Thymus (tissue), 11 donors: ENCODE data around the gene TP73. TPM values are rescaled to one million over a fixed set of nuclear protein-coding genes. Genes with fewer than 3 reads are reported as not detected.

Experiments
- DNase-seq, 9 donors: peaks; one replicate each; pipeline ENCODE4 v3.0.0-alpha.2; 2013; ENCODE audit warnings: low spot score in 9 of 9, low read depth in 6 of 9, missing footprints in 1 of 9
- H3K27ac ChIP-seq, 2 donors: one replicate each; pipeline ENCODE4 v1.5.1; 2013; ENCODE audit warnings: control low read depth in 1 of 2, low read depth in 1 of 2, low read length in 1 of 2, mild to moderate bottlenecking in 1 of 2, moderate library complexity in 1 of 2
- H3K27me3 ChIP-seq, 2 donors: one replicate each; pipeline ENCODE4 v1.5.1; 2013; ENCODE audit warnings: low read length in 1 of 2; ENCODE audit not compliant: control insufficient read depth in 2 of 2, insufficient read depth in 1 of 2
- H3K36me3 ChIP-seq, 2 donors: one replicate each; pipeline ENCODE4 v1.5.1; 2013; ENCODE audit warnings: low read length in 1 of 2, mild to moderate bottlenecking in 1 of 2, moderate library complexity in 1 of 2; ENCODE audit not compliant: control insufficient read depth in 2 of 2, insufficient read depth in 2 of 2
- H3K4me1 ChIP-seq, 2 donors: one replicate each; pipeline ENCODE4 v1.5.1; 2013; ENCODE audit warnings: low read length in 2 of 2; ENCODE audit not compliant: control insufficient read depth in 2 of 2, insufficient read depth in 2 of 2
- H3K4me3 ChIP-seq, 2 donors: one replicate each; pipeline ENCODE4 v1.5.1; 2013; ENCODE audit warnings: low read length in 2 of 2, control low read depth in 1 of 2, mild to moderate bottlenecking in 1 of 2
- H3K9me3 ChIP-seq, 2 donors: one replicate each; pipeline ENCODE4 v1.5.1; 2013; ENCODE audit warnings: low read length in 1 of 2, mild to moderate bottlenecking in 1 of 2; ENCODE audit not compliant: control insufficient read depth in 2 of 2, insufficient read depth in 1 of 2
- WGBS: extraction: QIAGEN DNeasy Blood & Tissue Kit; methylation state at CpG from one replicate; pipeline ENCODE4 v1.1.7; 2013; 5-methylcytosine and 5-hydroxymethylcytosine counted together
- polyA plus RNA-seq: library from polyadenylated mRNA; stranded (reverse); fragments of 200-250 nt; gene quantifications from one replicate; pipeline ENCODE4 v1.2.3, GENCODE V29; 2013
- total RNA-seq: library from RNA; stranded (reverse); fragments of 120-200 nt; gene quantifications from one replicate; pipeline ENCODE4 v1.2.4, GENCODE V29; 2013
- donor health status: healthy.

TP73 gene
- total and polyA plus RNA-seq, 2 donors: 2.6 to 2.9 TPM

DNA sequence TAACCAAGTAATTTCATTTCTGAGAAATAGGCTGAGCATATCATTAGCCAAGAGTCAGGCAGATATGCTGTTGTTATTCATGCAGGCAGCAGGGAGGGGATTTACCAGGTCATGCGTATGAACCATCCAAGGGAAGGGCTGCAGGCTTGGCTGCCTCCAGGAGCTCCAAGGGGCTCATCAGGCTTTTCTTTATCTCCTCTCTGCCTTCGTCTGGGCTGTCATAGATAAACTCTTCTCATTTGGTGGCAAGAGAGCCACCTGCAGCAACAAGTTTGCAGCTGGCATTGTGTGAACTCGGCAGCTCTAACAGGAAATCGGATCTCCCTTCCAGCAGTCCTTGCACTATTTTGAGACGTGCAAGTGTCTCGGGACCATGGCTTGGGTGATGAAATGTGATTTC is 107.5 kb downstream of the TP73 start:
- 74% methylated on average over 6 of the region's 6 CpGs for WGBS
- peaks cover 0 to 2% of the 10 kb centered on the region in 2 donors for H3K27me3 ChIP-seq
- no peaks in the 10 kb centered on the region for H3K9me3 ChIP-seq
- no peaks in the 10 kb centered on the region for H3K36me3 ChIP-seq
- DNase-seq: no peak
- no peak overlapping the region for H3K27ac ChIP-seq
- no peaks in the 10 kb centered on the region for H3K4me1 ChIP-seq
- H3K4me3 ChIP-seq: no peak overlapping the region

DNA sequence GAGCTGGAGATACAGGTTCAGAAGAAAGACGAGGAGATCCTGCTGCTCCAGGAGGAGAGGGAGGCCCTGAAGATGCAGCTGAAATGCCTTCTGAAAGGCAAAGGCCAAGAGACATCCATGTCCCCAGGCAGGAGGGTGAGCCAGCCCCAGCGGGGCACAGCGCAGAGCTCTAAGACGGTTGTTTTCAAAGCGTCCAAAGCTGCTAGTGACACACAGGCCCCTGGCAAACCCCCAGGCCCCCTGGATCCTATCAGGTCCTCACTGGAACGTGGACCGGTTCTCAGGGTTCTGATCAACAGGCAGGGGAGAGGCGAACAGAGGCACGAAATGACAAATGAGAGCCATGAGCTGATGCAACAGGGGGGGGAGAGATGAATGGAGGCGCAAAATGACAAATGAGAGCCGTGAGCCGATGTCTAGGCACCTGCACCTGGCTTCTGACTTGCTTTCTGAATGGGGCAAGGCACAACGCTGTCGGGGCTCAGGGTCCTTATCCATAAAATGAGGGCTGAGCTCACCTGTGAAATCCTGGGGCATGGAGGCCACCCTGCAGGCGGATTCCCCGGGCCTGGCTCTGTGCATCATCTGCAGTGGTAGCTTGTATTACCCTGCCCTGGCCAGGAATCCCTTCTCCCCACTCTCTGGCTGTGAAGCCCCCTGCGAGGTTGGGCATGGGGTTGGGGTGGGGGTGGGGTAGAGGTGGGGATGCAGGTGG is 109.1 kb downstream of the TP73 start:
- H3K9me3 ChIP-seq: no peaks in the 10 kb centered on the region
- peaks cover 0 to 2% of the 10 kb centered on the region in 2 donors for H3K27me3 ChIP-seq
- H3K4me3 ChIP-seq: no peak overlapping the region
- H3K4me1 ChIP-seq: no peaks in the 10 kb centered on the region
- 91% methylated on average over 17 of the region's 17 CpGs for WGBS
- no peak overlapping the region for H3K27ac ChIP-seq
- DNase-seq: no peak
- H3K36me3 ChIP-seq: no peaks in the 10 kb centered on the region

DNA sequence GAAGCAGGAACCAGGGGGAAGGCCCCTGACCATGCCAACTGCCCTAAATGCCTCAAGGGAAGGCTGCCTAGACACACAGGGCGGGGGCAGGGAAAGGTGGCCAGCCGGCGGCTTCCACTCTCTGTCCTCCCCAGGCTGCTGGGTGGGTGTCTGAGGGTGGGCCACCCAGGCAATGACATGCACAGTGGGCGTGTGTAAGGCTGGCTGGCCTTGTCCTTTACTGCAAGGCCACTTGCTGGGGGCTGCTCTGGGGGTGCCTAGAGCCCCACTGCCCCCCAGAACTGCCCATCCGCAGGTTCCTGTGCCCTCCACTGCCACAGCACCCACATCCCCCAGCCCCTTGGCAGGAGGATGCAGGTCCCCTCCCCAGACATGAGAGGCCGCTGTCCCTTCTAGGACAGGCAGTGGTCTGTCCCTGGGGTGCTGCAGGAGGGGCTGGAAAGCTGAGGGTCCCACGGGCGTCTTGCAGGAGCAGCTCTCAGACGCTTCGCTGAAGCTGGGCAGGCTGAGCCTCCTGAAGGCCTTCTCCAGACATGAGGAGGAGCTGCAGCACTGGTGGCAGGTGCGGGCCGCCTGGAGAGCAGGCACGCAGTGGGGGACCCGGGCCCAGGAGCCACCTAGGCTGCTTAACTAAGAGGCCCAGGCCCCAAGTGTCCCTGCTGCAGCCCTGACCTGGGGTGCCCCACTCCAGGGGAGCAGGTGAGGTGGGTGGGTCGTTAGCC is 110.0 kb downstream of the TP73 start:
- Histone ChIP-seq H3K27me3 (peaks cover 0 to 2% of the 10 kb centered on the region in 2 donors), H3K9me3 (no peaks in the 10 kb centered on the region)
- WGBS: 91% methylated on average over 15 of the region's 15 CpGs

DNA sequence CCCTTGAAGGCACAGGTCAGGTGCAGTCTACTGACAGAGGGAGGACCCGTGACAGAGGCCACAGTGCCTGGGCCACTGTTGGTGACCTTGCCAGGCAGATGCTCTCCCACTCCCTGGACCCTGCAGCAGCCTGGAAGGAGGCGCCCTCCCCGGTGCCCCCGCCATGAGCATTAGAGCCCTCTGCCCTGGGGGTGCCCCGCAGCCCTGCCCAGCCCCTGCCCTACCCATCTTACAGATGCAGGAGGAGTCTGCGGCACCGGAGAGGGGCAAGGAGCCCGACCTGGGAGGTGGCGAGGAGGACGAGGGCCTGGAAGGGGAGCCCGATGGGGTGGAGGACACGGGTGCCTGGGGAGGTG is 110.5 kb downstream of the TP73 start:
- Histone ChIP-seq H3K27ac (no peak overlapping the region), H3K27me3 (peaks cover 0 to 2% of the 10 kb centered on the region in 2 donors), H3K36me3 (no peaks in the 10 kb centered on the region), H3K4me1 (no peaks in the 10 kb centered on the region), H3K9me3 (no peaks in the 10 kb centered on the region), H3K4me3 (no peak overlapping the region)
- WGBS: 88% methylated on average over 12 of the region's 12 CpGs
- DNase-seq: no peak

More for the DNA sequence above, 110.0 kb downstream of the TP73 start:
- Histone ChIP-seq H3K36me3 (no peaks in the 10 kb centered on the region), H3K27ac (no peak overlapping the region), H3K4me1 (no peaks in the 10 kb centered on the region), H3K4me3 (no peak overlapping the region)
- no peak for DNase-seq

DNA sequence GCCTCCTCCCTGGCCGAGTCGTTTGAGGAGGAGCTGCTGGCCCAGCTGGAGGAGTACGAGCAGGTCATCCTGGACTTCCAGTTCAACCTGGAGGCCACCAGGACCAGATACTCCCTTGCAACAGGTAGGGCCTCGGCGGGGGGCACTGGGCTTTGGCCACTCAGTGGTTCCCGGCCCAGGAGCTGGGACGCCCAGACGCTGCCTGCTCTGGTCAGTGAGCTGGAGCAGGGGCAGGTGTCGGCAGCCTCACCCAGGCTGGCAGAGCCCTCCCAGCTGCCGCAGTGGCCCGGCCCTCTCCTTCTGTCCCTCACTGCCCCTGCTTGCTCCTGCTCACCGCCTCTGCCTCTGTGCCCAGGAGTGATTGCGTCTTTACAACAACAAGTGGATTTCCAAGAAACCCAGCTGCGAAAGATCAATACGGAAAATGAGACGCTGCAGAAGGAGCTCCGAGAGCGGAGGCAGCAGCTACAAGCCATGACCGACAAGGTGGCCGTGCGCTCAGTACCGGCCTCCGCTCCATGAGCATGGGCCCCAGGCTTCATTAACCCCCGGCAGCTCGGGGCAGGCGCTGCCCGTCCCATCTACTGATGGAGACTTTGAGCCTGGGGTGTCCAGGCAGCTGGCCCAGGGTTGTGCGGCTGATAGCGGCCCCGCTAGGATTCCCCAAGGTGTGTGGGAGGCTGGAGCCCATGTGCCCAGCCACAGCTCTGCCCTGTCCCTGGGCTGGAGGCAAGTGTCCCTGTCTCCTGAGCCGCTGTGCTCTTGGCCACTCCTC is 111.2 kb downstream of the TP73 start:
- no peak for DNase-seq
- Histone ChIP-seq H3K9me3 (no peaks in the 10 kb centered on the region), H3K27me3 (peaks cover 0 to 2% of the 10 kb centered on the region in 2 donors), H3K27ac (no peak overlapping the region), H3K4me3 (no peak overlapping the region), H3K36me3 (no peaks in the 10 kb centered on the region), H3K4me1 (no peaks in the 10 kb centered on the region)
- WGBS: 94% methylated on average over 31 of the region's 31 CpGs

DNA sequence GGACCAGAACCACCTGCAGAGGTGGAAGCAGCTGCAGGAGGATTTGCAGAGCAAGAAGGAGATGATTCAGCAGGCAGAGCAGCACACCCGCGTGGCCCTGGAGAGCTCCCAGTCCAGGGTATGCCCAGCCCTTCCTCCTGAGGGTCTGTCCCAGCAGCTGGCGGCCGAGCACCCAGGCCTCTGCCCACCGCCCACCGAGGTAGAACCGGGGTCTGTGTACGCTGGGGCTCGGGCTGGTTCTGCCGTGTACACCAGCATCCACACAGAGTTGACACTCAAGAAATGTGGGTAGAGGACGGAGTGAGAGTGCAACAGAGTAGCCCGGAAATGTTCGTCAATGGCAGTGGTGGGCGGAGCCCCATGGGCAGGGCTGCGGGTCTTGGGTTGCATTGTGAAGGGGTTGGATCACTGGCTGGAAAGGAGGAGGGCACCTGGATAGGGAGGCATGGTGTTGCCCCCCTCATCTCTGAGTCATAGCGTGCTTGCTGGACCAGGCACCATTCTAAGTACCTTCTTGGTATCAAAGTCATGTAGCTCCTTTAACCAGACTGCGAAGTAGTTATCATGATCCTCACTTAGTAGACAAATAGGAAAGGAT is 115.1 kb downstream of the TP73 start:
- Histone ChIP-seq H3K27me3 (peaks cover 12 to 25% of the 10 kb centered on the region in 2 donors), H3K4me1 (peaks cover 11% of the 10 kb centered on the region in 2 donors), H3K9me3 (no peaks in the 10 kb centered on the region), H3K36me3 (no peaks in the 10 kb centered on the region), H3K27ac (no peak overlapping the region), H3K4me3 (no peak overlapping the region)
- WGBS: 95% methylated on average over 17 of the region's 17 CpGs
- DNase-seq: no peak

DNA sequence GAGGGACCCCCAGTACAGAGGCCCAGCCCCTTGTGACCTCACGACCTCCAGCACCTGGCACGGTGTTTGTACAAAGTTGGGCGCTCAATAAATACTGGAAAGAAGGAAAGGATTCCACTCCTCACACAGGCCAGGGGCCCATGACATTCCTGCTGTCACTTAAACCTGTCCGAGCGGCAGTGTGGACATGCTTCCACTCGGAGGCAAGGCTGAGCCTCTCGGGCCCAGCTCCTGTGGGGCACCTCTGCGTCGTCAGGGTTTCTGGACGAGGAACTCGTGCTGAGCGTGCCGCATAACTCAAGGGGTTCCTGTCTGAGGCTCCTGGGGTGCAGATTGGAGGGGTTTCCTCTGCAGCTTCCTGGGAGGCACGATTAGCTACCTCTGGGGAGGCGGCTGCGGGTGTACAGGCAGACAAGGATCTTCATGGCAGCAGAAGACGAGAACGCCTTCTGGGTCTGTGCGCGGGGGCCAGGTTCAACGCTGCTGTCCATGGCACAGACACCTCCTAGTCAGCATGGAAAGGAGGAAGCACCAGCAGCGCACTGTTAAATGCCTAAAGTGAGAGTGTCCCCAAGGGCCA is 116.6 kb downstream of the TP73 start:
- Histone ChIP-seq H3K27me3 (peaks cover 17 to 36% of the 10 kb centered on the region in 2 donors), H3K9me3 (no peaks in the 10 kb centered on the region), H3K36me3 (no peaks in the 10 kb centered on the region), H3K4me1 (peaks cover 11% of the 10 kb centered on the region in 2 donors), H3K4me3 (no peak overlapping the region), H3K27ac (no peak overlapping the region)
- WGBS: 80% methylated on average over 22 of the region's 22 CpGs
- DNase-seq: no peak

DNA sequence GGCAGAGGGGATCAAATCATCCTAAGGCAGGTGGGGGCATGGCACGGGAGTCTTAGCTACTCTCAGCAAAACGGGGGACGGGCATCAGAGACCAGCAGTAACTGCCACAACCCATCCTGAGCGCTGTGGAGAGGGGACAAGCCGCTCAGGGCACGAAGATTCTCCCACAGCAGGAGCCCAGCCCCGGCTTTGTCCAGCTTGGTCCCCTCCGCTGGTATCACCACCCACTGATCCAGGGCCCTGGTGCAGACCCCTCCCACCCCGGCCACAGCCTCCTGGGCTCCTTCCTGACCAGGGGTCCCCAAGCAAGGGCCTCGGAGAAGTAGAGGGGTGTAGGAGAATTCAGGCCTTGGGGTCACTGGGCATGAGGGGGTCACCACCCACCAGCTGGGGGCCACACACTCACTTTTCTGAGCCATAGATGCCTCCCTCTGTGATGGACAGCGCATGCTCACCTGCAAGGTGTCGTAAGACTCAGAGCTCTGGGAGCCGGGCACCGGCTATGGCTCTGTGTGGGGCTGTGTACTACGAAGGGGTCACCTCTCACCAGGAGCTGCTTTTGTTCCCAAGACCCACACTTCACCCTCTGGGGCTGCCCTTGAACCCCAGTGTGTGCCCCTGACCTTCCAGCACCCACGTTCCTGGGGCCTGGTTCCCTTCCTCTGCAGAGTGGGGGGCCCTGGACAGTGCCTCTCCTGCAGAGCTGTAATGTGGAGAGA is 117.9 kb downstream of the TP73 start:
- Histone ChIP-seq H3K36me3 (no peaks in the 10 kb centered on the region), H3K4me1 (peaks cover 11% of the 10 kb centered on the region in 2 donors), H3K4me3 (no peak overlapping the region), H3K27ac (no peak overlapping the region), H3K9me3 (no peaks in the 10 kb centered on the region), H3K27me3 (peaks cover 17 to 41% of the 10 kb centered on the region in 2 donors)
- 92% methylated on average over 16 of the region's 16 CpGs for WGBS
- no peak for DNase-seq
